Right atrium auricular region (tissue), 2 donors: ENCODE measurements around the gene DNAH9. TPM values are rescaled to one million over a fixed set of nuclear protein-coding genes. Genes with fewer than 3 reads are reported as not detected.
"Not testable (repeated sequence)": the region's sequence is repeated elsewhere in the genome, so short reads cannot be mapped to it uniquely, and the experiment has no call there.

ENCODE experiments used
- DNase-seq: peaks from one replicate; pipeline ENCODE4 v3.0.0-alpha.2; 2019; ENCODE audit warnings: low spot score
- H3K27ac ChIP-seq, 2 donors: fragments of 200-600 bp; sonication (generic); 1 replicate in 1 of 2; 2 replicates in 1 of 2; pipeline ENCODE4 v1.5.1; 2016 to 2019
- H3K27me3 ChIP-seq, 2 donors: fragments of 200-600 bp; sonication (generic); one replicate each; pipeline versions ENCODE4 v1.5.1 to v1.6.0; 2017 to 2019
- H3K36me3 ChIP-seq: fragments of 200-600 bp; sonication (generic); one replicate; pipeline ENCODE4 v1.5.1; 2016
- H3K4me1 ChIP-seq, 2 donors: fragments of 200-600 bp; sonication (generic); one replicate each; pipeline versions ENCODE4 v1.5.1 to v1.6.0; 2017 to 2019
- H3K4me3 ChIP-seq, 2 donors: fragments of 200-600 bp; sonication (generic); 1 replicate in 1 of 2; 2 replicates in 1 of 2; pipeline ENCODE4 v1.5.1; 2017 to 2019; ENCODE audit warnings: mild to moderate bottlenecking in 1 of 2, moderate library complexity in 1 of 2
- H3K9me3 ChIP-seq, 2 donors: fragments of 200-600 bp; sonication (generic); one replicate each; pipeline ENCODE4 v1.5.1; 2019
- CTCF ChIP-seq, 2 donors: fragments of 200-600 bp; sonication (generic); IDR thresholded peaks; one replicate each; pipeline ENCODE4 v1.5.1; 2019; ENCODE audit warnings: antibody characterized with exemption in 2 of 2
- total RNA-seq, 2 donors: library from RNA; depleted of rRNA; stranded (reverse); fragments of >200 nt; gene quantifications; one replicate each; pipeline ENCODE4 v1.1.0, GENCODE V29; 2016

Gene DNAH9
- total RNA-seq, 2 donors from 2014 or later: 0.63 TPM; not detected in 1

- peaks cover 0 to 7% of the 10 kb centered on the region in 2 donors for H3K9me3 ChIP-seq
- H3K36me3 ChIP-seq: no peaks in the 10 kb centered on the region
- no peak overlapping the region for H3K4me3 ChIP-seq
- no peaks in the 10 kb centered on the region for H3K27me3 ChIP-seq
- H3K4me1 ChIP-seq: peaks cover 0 to 9% of the 10 kb centered on the region in 2 donors
- no peak overlapping the region for H3K27ac ChIP-seq
- DNase-seq: no peak
- TF ChIP-seq CTCF (IDR thresholded peaks at IDR 0.05): no peak
Measured at GRCh38 chr17:11928436-11928835, 330.2 kb downstream of the DNAH9 start.

DNA sequence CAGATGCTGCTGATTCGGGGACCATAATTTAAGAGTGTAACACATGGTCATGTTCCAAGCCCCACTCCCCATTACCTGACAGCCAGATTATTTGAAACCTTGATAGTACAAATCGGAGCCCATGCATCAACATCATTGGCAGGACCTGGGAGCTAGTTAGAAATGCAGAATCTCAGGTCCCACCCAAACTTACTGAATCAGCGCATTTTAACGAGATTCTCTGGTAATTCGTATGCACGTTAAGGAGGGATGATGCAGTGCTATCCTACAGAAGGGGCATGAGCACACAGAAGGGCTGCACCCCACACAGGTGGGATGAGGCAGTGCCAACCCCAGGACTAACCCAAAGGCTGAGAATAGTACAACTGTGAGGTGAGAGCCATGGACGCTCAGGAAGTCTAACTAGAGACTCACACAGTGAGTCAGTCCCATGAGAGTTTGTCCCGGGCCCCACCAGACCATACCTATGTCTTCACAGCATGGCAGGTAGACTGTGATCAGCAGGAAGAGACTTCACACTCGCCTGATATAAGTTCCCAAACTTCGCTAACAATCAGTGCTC lies 334.1 kb downstream of the DNAH9 start:
- no peak overlapping the region for H3K27ac ChIP-seq
- H3K9me3 ChIP-seq: no peaks in the 10 kb centered on the region
- no peaks in the 10 kb centered on the region for H3K36me3 ChIP-seq
- no peak overlapping the region for H3K4me3 ChIP-seq
- no peak for TF ChIP-seq CTCF (IDR thresholded peaks at IDR 0.05)
- H3K4me1 ChIP-seq: no peaks in the 10 kb centered on the region
- H3K27me3 ChIP-seq: no peaks in the 10 kb centered on the region
- DNase-seq: no peak

DNA sequence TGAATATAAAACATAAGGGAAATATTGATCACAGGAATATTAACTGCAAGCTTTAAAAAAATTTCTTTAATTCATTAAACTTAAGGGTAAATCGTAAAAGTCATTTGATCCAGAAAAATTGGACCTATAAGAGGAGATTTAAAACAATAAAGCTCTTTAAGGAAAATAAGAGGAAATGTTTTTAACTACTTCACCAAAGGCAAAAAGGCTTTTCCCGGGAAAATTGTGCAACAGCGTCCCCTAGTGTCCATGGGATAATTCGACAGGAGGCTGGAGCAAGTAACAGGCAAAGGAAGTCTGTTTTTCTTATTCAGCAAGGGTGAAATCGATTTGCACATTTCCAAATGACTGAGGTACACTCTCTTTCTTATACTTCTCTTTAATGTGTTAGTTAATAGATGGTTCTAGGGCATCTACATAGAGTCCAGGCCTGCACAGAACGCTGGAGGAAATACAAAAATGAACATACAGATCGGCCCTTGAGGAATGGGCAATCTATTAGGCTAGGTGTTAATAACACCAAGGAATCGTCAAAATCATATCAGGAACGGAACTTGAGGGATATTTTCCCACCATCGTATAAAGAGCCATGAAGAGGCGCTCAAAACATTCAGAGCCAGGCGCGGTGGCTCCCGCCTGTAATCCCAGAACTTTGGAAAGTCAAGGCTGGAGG lies 337.6 kb downstream of the DNAH9 start:
- DNase-seq: no peak
- peak; percentile 75 to 89 for TF ChIP-seq CTCF (IDR thresholded peaks at IDR 0.05)

DNA sequence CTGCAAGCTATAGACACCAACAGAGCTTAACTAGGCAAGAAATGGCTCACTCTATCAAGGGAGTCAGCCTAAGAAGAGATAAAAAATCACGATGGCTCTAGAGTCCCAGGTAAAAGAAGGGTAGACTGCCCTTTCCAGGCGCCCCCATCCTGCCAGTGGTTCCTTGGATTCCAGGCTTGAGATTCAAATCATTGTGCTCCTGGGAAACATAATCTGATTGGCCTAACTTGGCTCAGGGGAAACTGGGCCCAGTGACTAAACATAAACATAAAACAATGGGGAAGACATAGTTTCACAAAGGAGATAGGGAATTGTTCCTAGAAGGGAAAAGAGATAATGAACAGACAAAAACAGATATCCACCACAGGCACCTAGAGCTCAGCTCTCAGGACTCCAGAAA lies 342.6 kb downstream of the DNAH9 start:
- Histone ChIP-seq H3K36me3 (no peaks in the 10 kb centered on the region), H3K27me3 (no peaks in the 10 kb centered on the region), H3K4me3 (no peak overlapping the region), H3K27ac (no peak overlapping the region), H3K4me1 (no peaks in the 10 kb centered on the region), H3K9me3 (no peaks in the 10 kb centered on the region)
- TF ChIP-seq CTCF (IDR thresholded peaks at IDR 0.05): no peak
- no peak for DNase-seq

More for the DNA sequence above, 337.6 kb downstream of the DNAH9 start:
- H3K36me3 ChIP-seq: no peaks in the 10 kb centered on the region
- H3K4me3 ChIP-seq: no peak overlapping the region
- H3K27ac ChIP-seq: no peak overlapping the region
- H3K4me1 ChIP-seq: no peaks in the 10 kb centered on the region
- H3K9me3 ChIP-seq: no peaks in the 10 kb centered on the region
- no peaks in the 10 kb centered on the region for H3K27me3 ChIP-seq

- DNase-seq, H3K27ac ChIP-seq, H3K27me3 ChIP-seq, H3K9me3 ChIP-seq, H3K36me3 ChIP-seq, H3K4me3 ChIP-seq, H3K4me1 ChIP-seq: not testable (repeated sequence)
Measured at GRCh38 chr17:11943086-11943485, 344.8 kb downstream of the DNAH9 start.

GRCh38 chr17:11943759-11944347 lies 345.6 kb downstream of the DNAH9 start:
- H3K9me3 ChIP-seq: no peaks in the 10 kb centered on the region
- no peaks in the 10 kb centered on the region for H3K27me3 ChIP-seq
- no peak for DNase-seq
- H3K36me3 ChIP-seq: no peaks in the 10 kb centered on the region
- H3K4me3 ChIP-seq: no peak overlapping the region
- TF ChIP-seq CTCF (IDR thresholded peaks at IDR 0.05): no peak
- H3K4me1 ChIP-seq: no peaks in the 10 kb centered on the region
- no peak overlapping the region for H3K27ac ChIP-seq
